Prostate gland (tissue), 2 donors: ENCODE results near the gene MTPN. TPM values are rescaled to one million over a fixed set of nuclear protein-coding genes. Genes with fewer than 3 reads are reported as not detected.

Source experiments
- DNase-seq: peaks from one replicate; pipeline ENCODE4 v3.0.0-alpha.2; 2019; ENCODE audit warnings: low spot score
- H3K27ac ChIP-seq, 2 donors: fragments of 200-600 bp; sonication (generic); 2 replicates each; pipeline ENCODE4 v1.5.1; 2017 to 2019
- H3K27me3 ChIP-seq: fragments of 200-600 bp; sonication (generic); replicated peaks from 2 replicates; pipeline ENCODE4 v1.5.1; 2019; ENCODE audit not compliant: insufficient read depth
- H3K36me3 ChIP-seq, 2 donors: fragments of 200-600 bp; sonication (generic); 1 replicate in 1 of 2; 2 replicates in 1 of 2; pipeline versions ENCODE4 v1.5.1 to v1.8.1; 2017 to 2019
- H3K4me1 ChIP-seq: fragments of 200-600 bp; sonication (generic); replicated peaks from 2 replicates; pipeline ENCODE4 v1.5.1; 2019
- H3K4me3 ChIP-seq, 2 donors: fragments of 200-600 bp; sonication (generic); 2 replicates each; pipeline ENCODE4 v1.5.1; 2017 to 2019
- H3K9me3 ChIP-seq: fragments of 200-600 bp; sonication (generic); 2 replicates; pipeline ENCODE4 v1.5.1; 2017
- CTCF ChIP-seq, 4 experiments: fragments of 200-600 bp in 2 of 4; fragments of 450-650 bp in 2 of 4; sonication (generic) in 2 of 4; IDR thresholded peaks; 1 replicate in 3 of 4; 2 replicates in 1 of 4; pipeline ENCODE4 v1.5.1; 2016 to 2019; ENCODE audit warnings: antibody characterized with exemption in 4 of 4, mild to moderate bottlenecking in 2 of 4, moderate library complexity in 2 of 4
- POLR2A ChIP-seq: fragments of 450-650 bp; IDR thresholded peaks from one replicate; pipeline ENCODE4 v1.6.1; 2016; ENCODE audit warnings: antibody characterized with exemption, mild to moderate bottlenecking
- POLR2AphosphoS5 ChIP-seq: sonication (generic); formaldehyde crosslinking; IDR thresholded peaks from one replicate; pipeline ENCODE4 v1.6.1; 2017; ENCODE audit warnings: antibody characterized with exemption
- WGBS: methylation state at CpG from one replicate; pipeline ENCODE4 v1.1.5; 2018; 5-methylcytosine and 5-hydroxymethylcytosine counted together
- intact Hi-C: fragments of 100-400 bp; cut with DNase I; formaldehyde crosslinking; loops from one replicate; pipeline ENCODE4 v1.14.2; 2022
- total RNA-seq, 2 donors: library from RNA; depleted of rRNA; stranded (reverse); fragments of >200 nt; gene quantifications; one replicate each; pipeline ENCODE4 v1.1.0, GENCODE V29; 2016

MTPN gene
- total RNA-seq, 2 donors from 2014 or later = 85.6 to 137 TPM

GRCh38 chr7:135905858-135906257 lies 71.3 kb downstream of the MTPN start:
- Histone ChIP-seq H3K27me3 (no peaks in the 10 kb centered on the region), H3K27ac (no peak overlapping the region), H3K4me3 (no peak overlapping the region), H3K9me3 (no peaks in the 10 kb centered on the region), H3K36me3 (no peaks in the 10 kb centered on the region), H3K4me1 (no peaks in the 10 kb centered on the region)
- intact Hi-C loops = no loop called here
- TF ChIP-seq POLR2A = no peak
- no peak for TF ChIP-seq POLR2AphosphoS5
- TF ChIP-seq CTCF (IDR thresholded peaks at IDR 0.05) = no peak
- WGBS = 82% methylated on average over 4 of the region's 4 CpGs
- no peak for DNase-seq

- DNase-seq = no peak
- 81% methylated on average over 4 of the region's 4 CpGs for WGBS
- no peaks in the 10 kb centered on the region for H3K36me3 ChIP-seq
These were observed 71.8 kb downstream of the MTPN start for GRCh38 chr7:135905355-135905754.

GRCh38 chr7:135904282-135904681 lies 72.9 kb downstream of the MTPN start:
- Histone ChIP-seq H3K4me3 (no peak overlapping the region), H3K27me3 (no peaks in the 10 kb centered on the region), H3K27ac (no peak overlapping the region), H3K36me3 (no peaks in the 10 kb centered on the region), H3K4me1 (no peaks in the 10 kb centered on the region), H3K9me3 (no peaks in the 10 kb centered on the region)
- no peak for DNase-seq
- TF ChIP-seq POLR2AphosphoS5 (no peak), CTCF (IDR thresholded peaks at IDR 0.05) (no peak), POLR2A (no peak)
- intact Hi-C loops = no loop called here
- WGBS = 78% methylated on average over 3 of the region's 3 CpGs

More at GRCh38 chr7:135905355-135905754, 71.8 kb downstream of the MTPN start:
- H3K4me1 ChIP-seq = no peaks in the 10 kb centered on the region
- no peaks in the 10 kb centered on the region for H3K9me3 ChIP-seq
- H3K27me3 ChIP-seq = no peaks in the 10 kb centered on the region
- H3K27ac ChIP-seq = no peak overlapping the region
- TF ChIP-seq POLR2A (no peak), CTCF (IDR thresholded peaks at IDR 0.05) (no peak), POLR2AphosphoS5 (no peak)
- H3K4me3 ChIP-seq = no peak overlapping the region
- intact Hi-C loops = no loop called here

GRCh38 chr7:135901585-135902540 lies 75.3 kb downstream of the MTPN start:
- Histone ChIP-seq H3K27me3 (no peaks in the 10 kb centered on the region), H3K4me3 (no peak overlapping the region), H3K36me3 (no peaks in the 10 kb centered on the region), H3K4me1 (no peaks in the 10 kb centered on the region), H3K27ac (no peak overlapping the region), H3K9me3 (no peaks in the 10 kb centered on the region)
- TF ChIP-seq POLR2AphosphoS5 (no peak), CTCF (IDR thresholded peaks at IDR 0.05) (no peak), POLR2A (no peak)
- WGBS = 82% methylated on average over 6 of the region's 6 CpGs
- intact Hi-C loops = no loop called here
- no peak for DNase-seq

- no peaks in the 10 kb centered on the region for H3K27me3 ChIP-seq
- intact Hi-C loops = no loop called here
- H3K36me3 ChIP-seq = no peaks in the 10 kb centered on the region
- H3K4me3 ChIP-seq = no peak overlapping the region
- no peak for DNase-seq
- H3K4me1 ChIP-seq = no peaks in the 10 kb centered on the region
- 78% methylated on average over 5 of the region's 5 CpGs for WGBS
- no peaks in the 10 kb centered on the region for H3K9me3 ChIP-seq
- TF ChIP-seq POLR2A (no peak), CTCF (IDR thresholded peaks at IDR 0.05) (no peak), POLR2AphosphoS5 (no peak)
- no peak overlapping the region for H3K27ac ChIP-seq
These were observed 77.1 kb downstream of the MTPN start for GRCh38 chr7:135900065-135900546.
